Astrocyte (in vitro differentiated cells and primary cell): ENCODE data around the gene CALD1. TPM values are rescaled to one million over a fixed set of nuclear protein-coding genes. Genes with fewer than 3 reads are reported as not detected.

Experiments
- DNase-seq: peaks from one replicate; pipeline ENCODE4 v3.0.0-alpha.2; 2010; ENCODE audit warnings: low read depth
- FAIRE-seq: peaks from 2 replicates; lab custom pipeline; 2011; peaks lifted over from hg19 to GRCh38; lab: Jason Lieb, UNC
- H2AFZ ChIP-seq: 2 replicates; pipeline ENCODE4 v1.6.0; 2012; ENCODE audit warnings: low read depth, low read length, inconsistent platforms
- H3K27ac ChIP-seq: 2 replicates; pipeline ENCODE4 v1.5.1; 2011; ENCODE audit warnings: low read depth, low read length, inconsistent platforms
- H3K27me3 ChIP-seq: 2 replicates; pipeline ENCODE4 v1.6.0; 2011; ENCODE audit warnings: low read length, inconsistent platforms; ENCODE audit not compliant: insufficient read depth
- H3K36me3 ChIP-seq: 2 replicates; pipeline ENCODE4 v1.5.1; 2011; ENCODE audit warnings: low read length, inconsistent platforms; ENCODE audit not compliant: insufficient read depth
- H3K4me1 ChIP-seq: 2 replicates; pipeline ENCODE4 v1.5.1; 2011; ENCODE audit warnings: low read length, inconsistent platforms; ENCODE audit not compliant: insufficient read depth
- H3K4me2 ChIP-seq: 2 replicates; pipeline ENCODE4 v1.6.0; 2012; ENCODE audit warnings: low read length, inconsistent platforms
- H3K4me3 ChIP-seq: 2 replicates; pipeline ENCODE4 v1.5.1; 2011; ENCODE audit warnings: low read depth, mild to moderate bottlenecking, low read length, inconsistent platforms; ENCODE audit not compliant: insufficient read depth
- H3K79me2 ChIP-seq: 2 replicates; pipeline ENCODE4 v1.6.0; 2012; ENCODE audit warnings: mild to moderate bottlenecking, low read length, inconsistent platforms; ENCODE audit not compliant: insufficient read depth
- H3K9ac ChIP-seq: 2 replicates; pipeline ENCODE4 v1.6.0; 2012; ENCODE audit warnings: mild to moderate bottlenecking, low read length, inconsistent platforms
- H3K9me3 ChIP-seq: 2 replicates; pipeline ENCODE4 v1.5.1; 2012; ENCODE audit warnings: low read depth, mild to moderate bottlenecking, low read length, inconsistent platforms; ENCODE audit not compliant: insufficient read depth
- H4K20me1 ChIP-seq: 2 replicates; pipeline ENCODE4 v1.6.0; 2012; ENCODE audit warnings: low read length, inconsistent platforms; ENCODE audit not compliant: insufficient read depth
- H3K27ac Mint-ChIP-seq: one replicate; pipeline ENCODE4 v1.8.0; 2021; ENCODE audit warnings: mild to moderate bottlenecking, mixed read lengths; ENCODE audit not compliant: unreplicated experiment
- H3K27me3 Mint-ChIP-seq: one replicate; pipeline ENCODE4 v1.8.0; 2021; ENCODE audit warnings: low read depth, mixed read lengths; ENCODE audit not compliant: unreplicated experiment
- H3K36me3 Mint-ChIP-seq: one replicate; pipeline ENCODE4 v1.8.0; 2021; ENCODE audit warnings: low read depth, mixed read lengths; ENCODE audit not compliant: unreplicated experiment
- H3K4me1 Mint-ChIP-seq: one replicate; pipeline ENCODE4 v1.8.0; 2021; ENCODE audit warnings: low read depth, mixed read lengths; ENCODE audit not compliant: unreplicated experiment
- H3K4me3 Mint-ChIP-seq: one replicate; pipeline ENCODE4 v1.8.0; 2021; ENCODE audit warnings: mild to moderate bottlenecking, moderate library complexity, mixed read lengths; ENCODE audit not compliant: unreplicated experiment
- H3K9me3 Mint-ChIP-seq: one replicate; pipeline ENCODE4 v1.8.0; 2021; ENCODE audit warnings: mild to moderate bottlenecking, mixed read lengths; ENCODE audit not compliant: unreplicated experiment
- EZH2 ChIP-seq: IDR thresholded peaks from 2 replicates; pipeline ENCODE4 v1.6.1; 2012; ENCODE audit warnings: mild to moderate bottlenecking, low read length, inconsistent platforms; ENCODE audit not compliant: insufficient read depth
- total RNA-seq: library from RNA; stranded (reverse); gene quantifications from 2 replicates; pipeline ENCODE4 v1.2.1, GENCODE V29; 2021
- TF ChIP-seq, protein P1 (sequence below): IDR thresholded peaks from 2 replicates; pipeline ENCODE4 v1.5.1; 2011; ENCODE audit warnings: low read depth, mild to moderate bottlenecking, inconsistent platforms, low read length, moderate library complexity; ENCODE audit not compliant: insufficient read depth

Gene CALD1
- total RNA-seq, 1 donor from 2014 or later: 1,872 TPM

DNA sequence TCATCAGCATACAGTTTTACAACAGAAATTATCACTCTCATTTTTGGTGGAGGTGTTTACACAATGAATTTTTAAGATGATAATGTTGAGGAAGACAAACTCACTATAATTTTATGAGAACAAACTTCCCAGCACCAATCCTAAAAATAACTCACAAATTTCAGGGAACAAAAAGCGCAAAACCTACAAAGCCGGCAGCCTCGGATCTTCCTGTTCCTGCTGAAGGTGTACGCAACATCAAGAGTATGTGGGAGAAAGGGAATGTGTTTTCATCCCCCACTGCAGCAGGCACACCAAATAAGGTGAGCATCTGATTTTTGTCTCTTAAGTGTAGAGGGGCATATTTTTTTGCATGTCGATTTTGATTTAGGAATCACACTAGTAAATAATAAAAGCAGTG is 180.4 kb downstream of the CALD1 start:
- H3K27me3 Mint-ChIP-seq: no peaks in the 10 kb centered on the region
- DNase-seq (no peak), FAIRE-seq (no peak)
- peaks cover 86% of the 10 kb centered on the region for H3K36me3 ChIP-seq
- H3K4me3 ChIP-seq: no peak overlapping the region
- TF ChIP-seq, protein P1, sequence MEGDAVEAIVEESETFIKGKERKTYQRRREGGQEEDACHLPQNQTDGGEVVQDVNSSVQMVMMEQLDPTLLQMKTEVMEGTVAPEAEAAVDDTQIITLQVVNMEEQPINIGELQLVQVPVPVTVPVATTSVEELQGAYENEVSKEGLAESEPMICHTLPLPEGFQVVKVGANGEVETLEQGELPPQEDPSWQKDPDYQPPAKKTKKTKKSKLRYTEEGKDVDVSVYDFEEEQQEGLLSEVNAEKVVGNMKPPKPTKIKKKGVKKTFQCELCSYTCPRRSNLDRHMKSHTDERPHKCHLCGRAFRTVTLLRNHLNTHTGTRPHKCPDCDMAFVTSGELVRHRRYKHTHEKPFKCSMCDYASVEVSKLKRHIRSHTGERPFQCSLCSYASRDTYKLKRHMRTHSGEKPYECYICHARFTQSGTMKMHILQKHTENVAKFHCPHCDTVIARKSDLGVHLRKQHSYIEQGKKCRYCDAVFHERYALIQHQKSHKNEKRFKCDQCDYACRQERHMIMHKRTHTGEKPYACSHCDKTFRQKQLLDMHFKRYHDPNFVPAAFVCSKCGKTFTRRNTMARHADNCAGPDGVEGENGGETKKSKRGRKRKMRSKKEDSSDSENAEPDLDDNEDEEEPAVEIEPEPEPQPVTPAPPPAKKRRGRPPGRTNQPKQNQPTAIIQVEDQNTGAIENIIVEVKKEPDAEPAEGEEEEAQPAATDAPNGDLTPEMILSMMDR: no peak
- TF ChIP-seq EZH2: no peak
- H3K79me2 ChIP-seq: peaks cover 12% of the 10 kb centered on the region
- H3K27ac Mint-ChIP-seq: peak overlapping the region; percentile 23
- peaks cover 45% of the 10 kb centered on the region for H4K20me1 ChIP-seq
- H3K27ac ChIP-seq: no peak overlapping the region
- no peaks in the 10 kb centered on the region for H3K9me3 ChIP-seq
- no peaks in the 10 kb centered on the region for H3K27me3 ChIP-seq
- no peak overlapping the region for H2AFZ ChIP-seq
- H3K9ac ChIP-seq: no peak overlapping the region
- H3K4me2 ChIP-seq: no peak overlapping the region
- no peaks in the 10 kb centered on the region for H3K9me3 Mint-ChIP-seq
- no peaks in the 10 kb centered on the region for H3K4me1 ChIP-seq
- H3K4me1 Mint-ChIP-seq: peaks cover 20% of the 10 kb centered on the region
- no peak overlapping the region for H3K4me3 Mint-ChIP-seq
- peaks cover 21% of the 10 kb centered on the region for H3K36me3 Mint-ChIP-seq

DNA sequence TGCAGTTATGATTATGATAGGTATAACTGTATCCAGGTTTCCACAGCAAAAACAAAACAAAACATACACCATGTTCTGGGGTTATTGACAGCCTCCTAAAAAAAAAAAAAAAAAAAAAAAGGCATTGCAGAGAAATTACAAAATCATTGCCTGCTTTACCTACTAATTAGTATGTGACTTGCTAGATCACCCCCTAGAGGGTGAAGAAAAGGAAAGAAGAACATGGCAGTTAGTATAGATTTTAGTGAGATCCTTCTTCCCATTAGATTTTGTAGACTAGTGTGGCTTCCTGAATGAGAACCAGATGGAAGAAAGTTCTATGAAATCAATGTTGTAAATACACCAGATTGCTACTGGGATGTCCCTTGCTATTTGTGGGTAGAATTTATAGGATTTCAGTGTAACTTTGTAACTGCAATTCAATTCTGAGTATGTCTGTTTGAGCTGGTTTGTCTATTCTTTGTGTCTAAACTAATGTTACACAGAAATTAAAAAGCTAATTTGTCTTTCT is 182.9 kb downstream of the CALD1 start:
- Histone ChIP-seq H3K9ac (no peak overlapping the region), H3K9me3 (no peaks in the 10 kb centered on the region), H3K79me2 (peaks cover 2% of the 10 kb centered on the region), H3K4me3 (no peak overlapping the region), H3K27me3 (no peaks in the 10 kb centered on the region), H3K4me2 (no peak overlapping the region), H3K27ac (no peak overlapping the region), H3K36me3 (peaks cover 88% of the 10 kb centered on the region), H4K20me1 (peaks cover 45% of the 10 kb centered on the region), H2AFZ (no peak overlapping the region), H3K4me1 (no peaks in the 10 kb centered on the region)
- Mint-ChIP-seq H3K36me3 (peaks cover 21% of the 10 kb centered on the region), H3K27me3 (no peaks in the 10 kb centered on the region), H3K4me1 (peaks cover 16% of the 10 kb centered on the region), H3K27ac (peak overlapping the region; percentile 85), H3K4me3 (no peak overlapping the region), H3K9me3 (no peaks in the 10 kb centered on the region)
- FAIRE-seq: no peak
- DNase-seq: no peak
- TF ChIP-seq, protein P1: no peak
- TF ChIP-seq EZH2: no peak

DNA sequence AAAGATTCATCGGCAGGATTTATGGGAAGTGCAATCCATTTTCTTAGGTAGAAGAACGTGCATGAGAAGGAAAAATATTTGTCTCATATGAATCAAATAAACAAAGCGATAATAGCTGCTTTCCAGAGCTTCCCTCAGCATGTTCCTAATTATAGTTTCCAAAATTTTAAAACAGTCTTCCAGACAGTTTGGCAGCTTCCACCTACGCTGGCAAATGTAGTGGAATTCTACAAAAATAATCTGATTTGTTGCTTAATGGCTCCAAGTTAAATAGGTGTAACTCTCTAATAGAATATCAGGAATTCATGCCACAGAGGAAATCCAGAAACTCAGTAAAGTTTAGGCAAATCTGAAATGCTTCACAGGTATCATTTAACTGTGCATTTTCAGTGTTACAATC is 183.6 kb downstream of the CALD1 start:
- DNase-seq (no peak), FAIRE-seq (no peak)
- peaks cover 21% of the 10 kb centered on the region for H3K36me3 Mint-ChIP-seq
- peak overlapping the region; percentile 85 for H3K27ac Mint-ChIP-seq
- H3K36me3 ChIP-seq: peaks cover 88% of the 10 kb centered on the region
- no peaks in the 10 kb centered on the region for H3K27me3 ChIP-seq
- no peak overlapping the region for H2AFZ ChIP-seq
- no peaks in the 10 kb centered on the region for H3K79me2 ChIP-seq
- no peak overlapping the region for H3K27ac ChIP-seq
- no peak overlapping the region for H3K4me3 Mint-ChIP-seq
- H3K27me3 Mint-ChIP-seq: no peaks in the 10 kb centered on the region
- H3K4me2 ChIP-seq: no peak overlapping the region
- peaks cover 16% of the 10 kb centered on the region for H3K4me1 Mint-ChIP-seq
- no peak for TF ChIP-seq EZH2
- TF ChIP-seq, protein P1: no peak
- H3K9me3 Mint-ChIP-seq: no peaks in the 10 kb centered on the region
- H4K20me1 ChIP-seq: peaks cover 43% of the 10 kb centered on the region
- H3K9me3 ChIP-seq: no peaks in the 10 kb centered on the region
- H3K4me1 ChIP-seq: no peaks in the 10 kb centered on the region
- H3K9ac ChIP-seq: no peak overlapping the region
- no peak overlapping the region for H3K4me3 ChIP-seq
